Epithelial cell of proximal tubule (primary cell): ENCODE data around the gene KIF1B. TPM values are rescaled to one million over a fixed set of nuclear protein-coding genes. Genes with fewer than 3 reads are reported as not detected.
"Not testable (repeated sequence)": the region's sequence is repeated elsewhere in the genome, so short reads cannot be mapped to it uniquely, and the experiment has no call there.

Experiments
- DNase-seq: peaks from one replicate; pipeline ENCODE4 v3.0.0-alpha.2; 2011; ENCODE audit warnings: low read depth
- H3K4me3 ChIP-seq: 2 replicates; pipeline ENCODE4 v1.5.1; 2011; ENCODE audit warnings: low read depth, mild to moderate bottlenecking, low read length
- total RNA-seq: library from RNA; depleted of rRNA; stranded (reverse); fragments of >200 nt; gene quantifications from 2 replicates; pipeline ENCODE4 v1.2.3, GENCODE V29; 2015
- TF ChIP-seq, protein P1 (sequence below): conservative IDR thresholded peaks from 2 replicates; pipeline ENCODE4 v1.5.1; 2012; ENCODE audit warnings: low read depth, mild to moderate bottlenecking, low read length

The KIF1B gene
- total RNA-seq, 1 donor from 2014 or later: 20.9 TPM

DNA sequence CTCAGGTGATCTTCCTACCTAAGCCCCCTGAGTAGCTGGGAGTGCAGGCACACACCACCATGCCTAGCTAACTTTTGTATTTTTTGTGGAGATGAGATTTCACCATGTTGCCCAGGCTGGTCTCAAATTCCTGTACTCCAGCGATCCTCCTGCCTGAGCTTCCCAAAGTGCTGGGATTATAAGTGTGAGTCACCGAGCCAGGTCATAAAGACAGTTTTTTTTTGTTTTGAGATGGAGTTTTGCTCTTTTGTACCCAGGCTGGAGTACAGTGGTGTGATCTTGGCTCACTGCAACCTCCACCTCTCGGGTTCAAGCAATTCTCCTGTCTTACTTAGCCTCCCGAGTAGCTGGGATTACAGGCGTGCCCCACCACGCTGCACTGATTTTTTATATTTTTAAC is 42.1 kb downstream of the KIF1B start:
- no peak for DNase-seq
- TF ChIP-seq, protein P1, sequence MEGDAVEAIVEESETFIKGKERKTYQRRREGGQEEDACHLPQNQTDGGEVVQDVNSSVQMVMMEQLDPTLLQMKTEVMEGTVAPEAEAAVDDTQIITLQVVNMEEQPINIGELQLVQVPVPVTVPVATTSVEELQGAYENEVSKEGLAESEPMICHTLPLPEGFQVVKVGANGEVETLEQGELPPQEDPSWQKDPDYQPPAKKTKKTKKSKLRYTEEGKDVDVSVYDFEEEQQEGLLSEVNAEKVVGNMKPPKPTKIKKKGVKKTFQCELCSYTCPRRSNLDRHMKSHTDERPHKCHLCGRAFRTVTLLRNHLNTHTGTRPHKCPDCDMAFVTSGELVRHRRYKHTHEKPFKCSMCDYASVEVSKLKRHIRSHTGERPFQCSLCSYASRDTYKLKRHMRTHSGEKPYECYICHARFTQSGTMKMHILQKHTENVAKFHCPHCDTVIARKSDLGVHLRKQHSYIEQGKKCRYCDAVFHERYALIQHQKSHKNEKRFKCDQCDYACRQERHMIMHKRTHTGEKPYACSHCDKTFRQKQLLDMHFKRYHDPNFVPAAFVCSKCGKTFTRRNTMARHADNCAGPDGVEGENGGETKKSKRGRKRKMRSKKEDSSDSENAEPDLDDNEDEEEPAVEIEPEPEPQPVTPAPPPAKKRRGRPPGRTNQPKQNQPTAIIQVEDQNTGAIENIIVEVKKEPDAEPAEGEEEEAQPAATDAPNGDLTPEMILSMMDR: no peak
- no peak overlapping the region for H3K4me3 ChIP-seq

DNA sequence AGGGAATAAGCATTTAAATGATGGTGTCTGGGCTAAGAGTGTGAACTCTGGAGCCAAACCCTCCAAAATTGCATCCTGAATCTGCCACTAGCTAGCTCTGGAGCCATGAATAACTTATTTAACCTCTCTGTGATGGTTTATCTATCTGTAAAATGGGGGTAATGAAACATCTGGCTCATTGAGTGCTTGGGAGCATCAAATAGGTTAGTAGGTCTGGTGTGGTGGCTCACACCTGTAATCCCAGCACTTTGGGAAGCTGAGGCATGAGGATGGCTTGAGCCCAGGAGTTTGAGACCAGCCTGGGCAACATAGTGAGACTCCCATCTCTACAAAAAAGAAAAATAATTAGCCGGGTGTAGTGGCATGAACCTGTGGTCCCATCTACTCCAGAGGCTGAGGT is 42.8 kb downstream of the KIF1B start:
- no peak for DNase-seq
- TF ChIP-seq, protein P1: no peak
- H3K4me3 ChIP-seq: no peak overlapping the region

DNA sequence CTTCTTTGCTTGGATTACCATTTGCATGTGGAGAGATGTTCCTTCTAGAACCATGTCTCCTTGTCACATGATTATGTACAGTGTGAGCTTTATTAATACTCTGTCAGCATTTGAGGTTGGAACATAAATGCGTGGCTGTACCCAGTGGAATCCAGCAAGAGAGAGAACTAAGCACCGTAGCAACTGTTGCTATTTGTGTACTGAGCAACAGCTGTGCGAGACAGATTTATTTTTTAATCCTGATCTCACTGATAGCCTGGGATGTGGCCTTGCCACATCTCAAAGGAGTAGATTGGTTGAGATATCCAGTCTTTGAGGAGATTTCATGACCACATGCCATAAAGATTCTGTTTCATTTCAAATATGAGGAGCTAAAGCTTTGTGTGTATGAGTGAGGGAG is 43.4 kb downstream of the KIF1B start:
- DNase-seq: peak; percentile 50
- TF ChIP-seq, protein P1: no peak
- H3K4me3 ChIP-seq: no peak overlapping the region

DNA sequence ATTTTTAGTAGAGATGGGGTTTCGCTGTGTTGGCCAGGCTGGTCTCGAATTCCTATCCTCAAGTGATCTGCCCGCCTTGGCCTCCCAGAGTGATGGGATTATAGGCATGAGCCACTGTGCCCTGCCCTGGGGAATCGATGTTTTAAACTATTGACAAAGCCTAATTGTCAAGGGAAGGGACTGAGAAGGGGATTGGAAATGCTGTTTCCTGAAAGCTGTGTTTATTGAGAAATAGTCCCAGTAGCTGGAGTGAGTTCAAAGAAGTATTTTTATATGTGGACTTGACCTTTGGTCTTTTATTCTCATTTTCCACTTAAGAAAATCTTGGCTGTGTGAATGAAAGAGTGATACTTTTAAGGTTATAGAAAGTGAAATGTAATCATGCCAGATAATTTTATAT is 47.5 kb downstream of the KIF1B start:
- TF ChIP-seq, protein P1: no peak
- no peak overlapping the region for H3K4me3 ChIP-seq
- no peak for DNase-seq

DNA sequence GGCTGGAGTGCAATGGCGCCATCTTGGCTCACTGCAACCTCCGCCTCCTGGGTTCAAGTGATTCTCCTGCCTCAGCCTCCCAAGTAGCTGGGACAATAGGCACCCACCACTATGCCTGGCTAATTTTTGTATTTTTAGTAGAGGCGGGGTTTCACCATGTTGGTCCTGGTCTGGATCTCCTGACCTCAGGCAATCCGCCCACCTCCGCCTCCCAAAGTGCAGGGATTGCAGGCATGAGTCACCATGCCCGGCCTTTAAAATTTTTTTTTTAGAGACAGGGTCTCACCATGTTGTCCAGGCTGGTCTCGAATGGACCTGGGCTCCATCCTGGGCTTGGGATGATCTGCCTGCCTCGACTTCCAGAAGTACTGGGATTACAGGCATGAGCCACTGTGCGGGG is 49.2 kb downstream of the KIF1B start:
- not testable (repeated sequence) for H3K4me3 ChIP-seq, DNase-seq

DNA sequence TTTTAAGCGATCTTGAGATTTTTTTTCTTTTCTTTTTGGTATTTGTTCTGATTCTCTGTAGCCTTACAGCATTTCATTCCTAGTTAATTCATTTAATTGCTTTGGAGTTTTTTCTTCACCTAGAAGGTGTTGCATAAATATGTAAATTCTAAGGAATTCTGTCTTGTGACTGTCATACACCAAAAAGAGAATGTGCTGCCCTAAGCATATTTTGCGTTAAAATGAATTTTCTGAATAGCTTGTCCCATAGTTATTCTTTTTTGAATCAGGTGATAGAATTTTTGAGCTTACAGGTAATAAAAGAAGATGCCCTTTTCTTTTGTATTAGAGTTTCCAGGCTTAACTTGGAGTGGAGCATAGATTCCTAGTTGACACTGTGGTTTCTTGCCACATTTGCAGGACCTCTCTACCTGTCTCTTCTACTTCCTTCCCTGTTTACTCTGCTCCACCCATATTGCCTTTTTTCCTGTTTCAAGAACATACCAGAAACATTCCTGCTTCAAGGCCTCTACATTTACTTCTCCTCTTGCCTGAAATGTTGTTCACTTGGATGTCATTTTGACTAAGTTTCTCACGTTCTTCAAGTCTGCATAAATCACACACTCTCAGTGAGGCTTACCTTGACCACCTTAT is 53.2 kb downstream of the KIF1B start:
- TF ChIP-seq, protein P1: no peak
- no peak overlapping the region for H3K4me3 ChIP-seq
- no peak for DNase-seq

DNA sequence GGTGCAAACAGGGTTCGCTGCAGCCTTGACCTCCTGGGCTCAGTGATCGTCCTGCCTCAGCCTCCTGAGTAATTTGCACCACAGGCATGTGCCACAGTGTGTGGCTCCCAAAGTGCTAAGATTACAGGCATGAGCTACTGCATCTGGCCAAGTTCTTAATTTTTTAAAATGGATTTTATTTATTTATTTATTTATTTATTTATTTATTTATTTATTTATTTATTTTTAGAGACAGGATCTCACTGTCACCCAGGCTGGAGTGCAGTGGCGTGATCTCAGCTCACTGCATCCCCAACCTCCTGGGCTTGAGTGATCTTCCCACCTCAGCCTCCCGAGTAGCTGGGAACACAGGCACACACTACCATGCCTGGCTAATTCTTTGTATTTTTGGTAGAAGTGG is 54.7 kb downstream of the KIF1B start:
- no peak for DNase-seq
- H3K4me3 ChIP-seq: no peak overlapping the region
- TF ChIP-seq, protein P1: no peak

DNA sequence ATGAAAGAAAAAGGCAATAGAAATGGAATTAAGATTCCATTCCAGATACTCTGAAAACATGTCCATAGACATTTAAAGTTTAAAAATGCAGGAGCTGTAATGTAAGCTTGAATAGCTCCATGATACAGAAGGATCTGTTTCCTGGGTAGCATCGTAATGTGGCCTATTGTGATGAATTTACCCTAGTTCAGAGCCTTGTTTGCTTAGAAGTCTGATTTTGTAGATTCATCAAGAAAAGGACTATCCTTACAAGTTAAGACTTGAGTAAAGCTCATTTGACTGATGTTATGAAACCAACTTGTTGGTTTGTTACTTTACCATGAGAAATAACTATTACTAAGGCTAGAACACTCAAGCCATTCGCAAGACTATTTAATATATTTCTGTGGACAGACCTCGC is 55.5 kb downstream of the KIF1B start:
- TF ChIP-seq, protein P1: no peak
- DNase-seq: no peak
- H3K4me3 ChIP-seq: no peak overlapping the region
